Peyer's patch (tissue), 4 donors: ENCODE data around the gene ATN1.

Experiments used
- POLR2A ChIP-seq, 2 donors: fragments of 450-650 bp; IDR thresholded peaks; one replicate each; pipeline ENCODE4 v1.5.1; 2017; ENCODE audit warnings: antibody characterized with exemption in 2 of 2, mild to moderate bottlenecking in 2 of 2, moderate library complexity in 2 of 2
- TF ChIP-seq, protein P1 (sequence below), 6 experiments: fragments of 450-650 bp in 4 of 6; fragments of 200-600 bp in 2 of 6; sonication (generic) in 1 of 6; IDR thresholded peaks; one replicate each; pipeline ENCODE4 v1.5.1; 2017 to 2019; ENCODE audit warnings: antibody characterized with exemption in 6 of 6, mild to moderate bottlenecking in 3 of 6, moderate library complexity in 1 of 6

DNA sequence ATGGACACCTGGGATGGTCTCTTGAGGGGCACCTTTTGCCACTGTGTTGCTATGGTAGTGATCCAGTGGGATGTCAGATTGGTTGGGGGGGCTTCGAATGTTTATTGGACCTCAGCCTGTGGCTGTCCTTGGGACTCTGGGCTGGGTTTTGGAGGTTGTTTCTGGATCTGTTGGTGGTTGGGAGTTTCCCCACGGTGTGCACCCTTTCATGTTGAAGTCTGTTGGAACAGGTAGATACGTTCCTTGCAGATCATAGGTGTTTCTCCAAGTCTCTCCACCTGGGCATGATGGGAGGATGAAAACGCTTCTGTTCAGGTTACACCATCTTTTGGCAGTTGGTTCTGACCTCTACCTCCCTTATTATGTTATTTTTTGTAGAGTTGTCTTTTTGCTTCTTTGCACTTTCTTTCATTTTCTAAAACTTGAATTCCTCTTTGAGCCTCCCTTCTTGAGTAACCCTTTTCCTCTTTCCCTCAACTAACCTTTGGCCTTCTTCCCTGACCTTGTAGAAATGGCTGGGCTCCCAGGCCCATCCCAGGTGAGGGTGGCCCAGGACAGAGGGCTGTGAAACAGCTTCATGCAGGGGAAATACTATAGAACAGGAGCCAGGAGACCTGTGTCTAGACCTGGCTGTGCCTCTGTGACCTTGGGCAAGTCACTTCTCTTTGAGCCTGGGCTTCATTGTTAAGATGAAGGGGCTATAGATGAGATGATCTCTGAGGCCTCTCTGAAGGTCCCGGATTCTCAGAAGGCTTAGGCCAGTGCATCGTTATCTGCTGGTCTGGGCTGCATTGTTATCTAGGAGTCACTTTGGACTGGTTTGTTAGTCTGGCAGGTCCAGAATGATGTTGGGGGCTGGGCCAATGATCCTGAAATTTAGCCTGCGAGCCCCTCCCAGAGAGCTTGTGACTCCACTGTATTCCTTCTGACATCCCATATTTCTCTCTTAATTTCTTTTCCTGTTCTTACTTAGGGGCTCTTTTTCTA is 2.0 kb downstream of the ATN1 start:
- TF ChIP-seq POLR2A (IDR thresholded peaks at IDR 0.05): no peak
- TF ChIP-seq, protein P1, sequence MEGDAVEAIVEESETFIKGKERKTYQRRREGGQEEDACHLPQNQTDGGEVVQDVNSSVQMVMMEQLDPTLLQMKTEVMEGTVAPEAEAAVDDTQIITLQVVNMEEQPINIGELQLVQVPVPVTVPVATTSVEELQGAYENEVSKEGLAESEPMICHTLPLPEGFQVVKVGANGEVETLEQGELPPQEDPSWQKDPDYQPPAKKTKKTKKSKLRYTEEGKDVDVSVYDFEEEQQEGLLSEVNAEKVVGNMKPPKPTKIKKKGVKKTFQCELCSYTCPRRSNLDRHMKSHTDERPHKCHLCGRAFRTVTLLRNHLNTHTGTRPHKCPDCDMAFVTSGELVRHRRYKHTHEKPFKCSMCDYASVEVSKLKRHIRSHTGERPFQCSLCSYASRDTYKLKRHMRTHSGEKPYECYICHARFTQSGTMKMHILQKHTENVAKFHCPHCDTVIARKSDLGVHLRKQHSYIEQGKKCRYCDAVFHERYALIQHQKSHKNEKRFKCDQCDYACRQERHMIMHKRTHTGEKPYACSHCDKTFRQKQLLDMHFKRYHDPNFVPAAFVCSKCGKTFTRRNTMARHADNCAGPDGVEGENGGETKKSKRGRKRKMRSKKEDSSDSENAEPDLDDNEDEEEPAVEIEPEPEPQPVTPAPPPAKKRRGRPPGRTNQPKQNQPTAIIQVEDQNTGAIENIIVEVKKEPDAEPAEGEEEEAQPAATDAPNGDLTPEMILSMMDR (IDR thresholded peaks at IDR 0.05): no peak
